H9 (cell line): Measurements from ENCODE around the gene ST6GAL1. TPM values are rescaled to one million over a fixed set of nuclear protein-coding genes. Genes with fewer than 3 reads are reported as not detected.
"Not testable (repeated sequence)": the region's sequence is repeated elsewhere in the genome, so short reads cannot be mapped to it uniquely, and the experiment has no call there.

Experiments used
- DNase-seq: peaks from one replicate; pipeline ENCODE4 v3.0.0-alpha.2; 2017
- H2AFZ ChIP-seq: one replicate; pipeline ENCODE4 v1.6.1; 2013; ENCODE audit warnings: mild to moderate bottlenecking, low read length, control low read depth, moderate library complexity
- H2AK5ac ChIP-seq: 2 replicates; pipeline ENCODE4 v1.6.1; 2013; ENCODE audit warnings: low read length, control low read depth, mixed read lengths; ENCODE audit not compliant: insufficient read length
- H2BK120ac ChIP-seq: one replicate; pipeline ENCODE4 v1.6.1; 2013; ENCODE audit warnings: low read depth, mild to moderate bottlenecking, low read length, control low read depth, inconsistent platforms; ENCODE audit not compliant: poor library complexity, severe bottlenecking
- H2BK12ac ChIP-seq: 2 replicates; pipeline ENCODE4 v1.6.1; 2013; ENCODE audit warnings: low read length, control low read depth, mixed read lengths, low read depth; ENCODE audit not compliant: insufficient read length
- H2BK15ac ChIP-seq: 2 replicates; pipeline ENCODE4 v1.6.1; 2013; ENCODE audit warnings: low read depth, low read length, control low read depth
- H2BK20ac ChIP-seq: one replicate; pipeline ENCODE4 v1.6.1; 2013; ENCODE audit warnings: low read depth, mild to moderate bottlenecking, low read length, control low read depth, inconsistent platforms; ENCODE audit not compliant: poor library complexity, severe bottlenecking
- H2BK5ac ChIP-seq: 2 replicates; pipeline ENCODE4 v1.6.1; 2013; ENCODE audit warnings: low read length, control low read depth, mixed read lengths; ENCODE audit not compliant: insufficient read length
- H3K14ac ChIP-seq: 2 replicates; pipeline ENCODE4 v1.6.1; 2013; ENCODE audit warnings: low read length, control low read depth; ENCODE audit not compliant: insufficient read depth
- H3K18ac ChIP-seq: 2 replicates; pipeline ENCODE4 v1.6.1; 2013; ENCODE audit warnings: low read depth, mild to moderate bottlenecking, mixed read lengths, low read length, control low read depth; ENCODE audit not compliant: insufficient read length
- H3K23ac ChIP-seq: 2 replicates; pipeline ENCODE4 v1.6.1; 2013; ENCODE audit warnings: low read length, control low read depth, mixed read lengths, low read depth; ENCODE audit not compliant: insufficient read length
- H3K23me2 ChIP-seq: 2 replicates; pipeline ENCODE4 v1.6.1; 2013; ENCODE audit warnings: low read depth, mild to moderate bottlenecking, mixed read lengths, low read length, control low read depth; ENCODE audit not compliant: insufficient read length, poor library complexity, severe bottlenecking
- H3K27ac ChIP-seq: 2 replicates; pipeline ENCODE4 v1.5.1; 2013; ENCODE audit warnings: low read length, control low read depth, mixed read lengths, low read depth; ENCODE audit not compliant: insufficient read length
- H3K27me3 ChIP-seq: 2 replicates; pipeline ENCODE4 v1.6.1; 2013; ENCODE audit warnings: low read length, control low read depth, inconsistent platforms; ENCODE audit not compliant: insufficient read depth
- H3K4ac ChIP-seq: 2 replicates; pipeline ENCODE4 v1.6.1; 2013; ENCODE audit warnings: low read depth, mild to moderate bottlenecking, control low read depth, inconsistent platforms, low read length, moderate library complexity
- H3K4me1 ChIP-seq: 2 replicates; pipeline ENCODE4 v1.6.1; 2013; ENCODE audit warnings: low read length, control low read depth, inconsistent platforms; ENCODE audit not compliant: insufficient read depth
- H3K4me2 ChIP-seq: 2 replicates; pipeline ENCODE4 v1.6.1; 2013; ENCODE audit warnings: low read length, control low read depth, mixed read lengths; ENCODE audit not compliant: insufficient read length, insufficient read depth
- H3K56ac ChIP-seq: 2 replicates; pipeline ENCODE4 v1.6.1; 2013; ENCODE audit warnings: low read depth, mild to moderate bottlenecking, mixed read lengths, low read length, control low read depth; ENCODE audit not compliant: insufficient read length
- H3K79me1 ChIP-seq: 2 replicates; pipeline ENCODE4 v1.6.1; 2013; ENCODE audit warnings: low read depth, mild to moderate bottlenecking, moderate library complexity, low read length, control low read depth, inconsistent platforms; ENCODE audit not compliant: insufficient read depth, poor library complexity, severe bottlenecking
- H3K79me2 ChIP-seq: 2 replicates; pipeline ENCODE4 v1.6.1; 2013; ENCODE audit warnings: low read length, control low read depth, inconsistent platforms; ENCODE audit not compliant: insufficient read depth
- H3K9ac ChIP-seq: 2 replicates; pipeline ENCODE4 v1.6.1; 2013; ENCODE audit warnings: low read length, control low read depth, mixed read lengths; ENCODE audit not compliant: insufficient read length; ENCODE audit errors: extremely low read depth
- H3K9me3 ChIP-seq: one replicate; pipeline ENCODE4 v1.6.1; 2013; ENCODE audit warnings: low read depth, low read length, inconsistent platforms; ENCODE audit not compliant: control insufficient read depth
- H3T11ph ChIP-seq: one replicate; pipeline ENCODE4 v1.6.1; 2013; ENCODE audit warnings: mild to moderate bottlenecking, low read length, control low read depth, inconsistent platforms
- H4K20me1 ChIP-seq: one replicate; pipeline ENCODE4 v1.6.1; 2013; ENCODE audit not compliant: control insufficient read depth, insufficient read length, insufficient read depth
- H4K5ac ChIP-seq: 2 replicates; pipeline ENCODE4 v1.6.1; 2013; ENCODE audit warnings: low read depth, mild to moderate bottlenecking, mixed read lengths, low read length, control low read depth; ENCODE audit not compliant: insufficient read length
- H4K8ac ChIP-seq: replicated peaks from 2 replicates; pipeline ENCODE4 v1.6.1; 2013; ENCODE audit warnings: low read length, control low read depth, mixed read lengths, low read depth; ENCODE audit not compliant: insufficient read length
- H4K91ac ChIP-seq: 2 replicates; pipeline ENCODE4 v1.6.1; 2013; ENCODE audit warnings: low read depth, mild to moderate bottlenecking, moderate library complexity, mixed read lengths, low read length, control low read depth; ENCODE audit not compliant: insufficient read length
- H3K27ac Mint-ChIP-seq, 3 experiments: 2 replicates in 2 of 3; 3 replicates in 1 of 3; pipeline ENCODE4 v1.8.0; 2020 to 2021; ENCODE audit warnings: mixed read lengths in 3 of 3, mild to moderate bottlenecking in 1 of 3, moderate library complexity in 1 of 3
- H3K27me3 Mint-ChIP-seq: 2 replicates; pipeline ENCODE4 v1.8.0; 2021; ENCODE audit warnings: low read depth, mild to moderate bottlenecking, moderate library complexity, mixed read lengths
- H3K36me3 Mint-ChIP-seq, 3 experiments: 2 replicates in 2 of 3; 3 replicates in 1 of 3; pipeline ENCODE4 v1.8.0; 2020 to 2021; ENCODE audit warnings: low read depth in 3 of 3, mixed read lengths in 3 of 3; ENCODE audit not compliant: insufficient read depth in 1 of 3
- H3K4me1 Mint-ChIP-seq, 2 experiments: 2 replicates each; pipeline ENCODE4 v1.8.0; 2020; ENCODE audit warnings: mixed read lengths in 2 of 2
- H3K4me3 Mint-ChIP-seq, 2 experiments: 2 replicates in 1 of 2; 3 replicates in 1 of 2; pipeline ENCODE4 v1.8.0; 2020 to 2021; ENCODE audit warnings: mild to moderate bottlenecking in 2 of 2, mixed read lengths in 2 of 2, moderate library complexity in 1 of 2
- H3K9me3 Mint-ChIP-seq, 2 experiments: 2 replicates in 1 of 2; 3 replicates in 1 of 2; pipeline ENCODE4 v1.8.0; 2020; ENCODE audit warnings: mild to moderate bottlenecking in 2 of 2, mixed read lengths in 2 of 2, moderate library complexity in 1 of 2
- WGBS: extraction: QIAGEN DNeasy Blood & Tissue Kit; methylation state at CpG from one replicate; pipeline ENCODE4 v1.1.7; 2013; ENCODE audit warnings: missing lambda C conversion rate, low lambda C conversion rate, mixed read lengths; ENCODE audit not compliant: insufficient read length; ENCODE audit errors: extremely low coverage; 5-methylcytosine and 5-hydroxymethylcytosine counted together
- total RNA-seq: library from RNA; stranded (reverse); gene quantifications from 2 replicates; pipeline ENCODE4 v1.2.1, GENCODE V29; 2021
- TF ChIP-seq, protein P1 (sequence below): fragments of 200-600 bp; sonication (generic); conservative IDR thresholded peaks from 3 replicates; pipeline ENCODE4 v1.8.0; 2021; ENCODE audit warnings: antibody characterized with exemption, mild to moderate bottlenecking

ST6GAL1 gene
- total RNA-seq, 1 experiment from 2014 or later = 139 TPM

DNA sequence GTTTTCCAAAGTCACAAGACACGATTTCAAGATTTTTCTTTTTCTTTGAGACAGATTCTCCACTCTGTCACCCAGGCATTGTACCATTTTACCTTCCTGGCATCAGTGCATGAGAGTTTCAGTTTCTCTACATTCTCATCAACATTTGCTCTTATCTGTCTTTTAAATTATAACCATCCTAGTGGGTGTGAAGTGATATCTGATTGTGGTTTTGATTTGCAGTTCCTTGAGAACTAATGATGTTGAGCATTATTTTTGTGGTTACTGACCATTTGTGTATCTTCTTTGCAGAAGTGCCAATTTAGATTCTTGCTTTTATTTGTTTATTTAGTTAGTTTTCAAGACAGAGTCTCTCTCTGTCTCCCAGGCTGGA lies 46.7 kb upstream of the ST6GAL1 start:
- no peaks in the 10 kb centered on the region for H3K79me1 ChIP-seq
- H3K9ac ChIP-seq = no peak overlapping the region
- H2BK120ac ChIP-seq = no peak overlapping the region
- TF ChIP-seq, protein P1, sequence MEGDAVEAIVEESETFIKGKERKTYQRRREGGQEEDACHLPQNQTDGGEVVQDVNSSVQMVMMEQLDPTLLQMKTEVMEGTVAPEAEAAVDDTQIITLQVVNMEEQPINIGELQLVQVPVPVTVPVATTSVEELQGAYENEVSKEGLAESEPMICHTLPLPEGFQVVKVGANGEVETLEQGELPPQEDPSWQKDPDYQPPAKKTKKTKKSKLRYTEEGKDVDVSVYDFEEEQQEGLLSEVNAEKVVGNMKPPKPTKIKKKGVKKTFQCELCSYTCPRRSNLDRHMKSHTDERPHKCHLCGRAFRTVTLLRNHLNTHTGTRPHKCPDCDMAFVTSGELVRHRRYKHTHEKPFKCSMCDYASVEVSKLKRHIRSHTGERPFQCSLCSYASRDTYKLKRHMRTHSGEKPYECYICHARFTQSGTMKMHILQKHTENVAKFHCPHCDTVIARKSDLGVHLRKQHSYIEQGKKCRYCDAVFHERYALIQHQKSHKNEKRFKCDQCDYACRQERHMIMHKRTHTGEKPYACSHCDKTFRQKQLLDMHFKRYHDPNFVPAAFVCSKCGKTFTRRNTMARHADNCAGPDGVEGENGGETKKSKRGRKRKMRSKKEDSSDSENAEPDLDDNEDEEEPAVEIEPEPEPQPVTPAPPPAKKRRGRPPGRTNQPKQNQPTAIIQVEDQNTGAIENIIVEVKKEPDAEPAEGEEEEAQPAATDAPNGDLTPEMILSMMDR = no peak
- H3K27me3 ChIP-seq = no peaks in the 10 kb centered on the region
- H4K5ac ChIP-seq = no peak overlapping the region
- no peak overlapping the region for H3K23ac ChIP-seq
- no peak overlapping the region for H3K27ac ChIP-seq
- H3K23me2 ChIP-seq = no peaks in the 10 kb centered on the region
- no peaks in the 10 kb centered on the region for H4K20me1 ChIP-seq
- no peak overlapping the region for H2BK15ac ChIP-seq
- no peak overlapping the region for H2AFZ ChIP-seq
- no peak overlapping the region for H3K14ac ChIP-seq
- H3T11ph ChIP-seq = no peak overlapping the region
- no peak overlapping the region for H3K4ac ChIP-seq
- no peak overlapping the region for H2AK5ac ChIP-seq
- Mint-ChIP-seq H3K36me3 (0 out of 7 replicates have a peak, but pooled peaks cover 0 to 4% (median 0%) of the 10 kb centered on the region in 3 experiments), H3K27me3 (no peaks in the 10 kb centered on the region), H3K27ac (no peak overlapping the region), H3K4me3 (no peak overlapping the region), H3K4me1 (peaks cover 45 to 52% of the 10 kb centered on the region in 2 experiments), H3K9me3 (peaks cover 3 to 4% of the 10 kb centered on the region in 2 experiments; a peak in 4 of 5 replicates)
- H3K4me1 ChIP-seq = peaks cover 6% of the 10 kb centered on the region; the same call in 1 of the 2 replicates
- H3K18ac ChIP-seq = no peak overlapping the region
- no peaks in the 10 kb centered on the region for H3K9me3 ChIP-seq
- H4K91ac ChIP-seq = no peak overlapping the region
- WGBS = no CpG with 5 or more reads among the region's 1 CpG
- H2BK12ac ChIP-seq = no peak overlapping the region
- H3K4me2 ChIP-seq = no peak overlapping the region
- DNase-seq = no peak
- H3K56ac ChIP-seq = no peak overlapping the region
- no peak overlapping the region for H2BK20ac ChIP-seq
- no peak overlapping the region for H2BK5ac ChIP-seq
- no peak overlapping the region for H4K8ac ChIP-seq
- H3K79me2 ChIP-seq = no peaks in the 10 kb centered on the region

DNA sequence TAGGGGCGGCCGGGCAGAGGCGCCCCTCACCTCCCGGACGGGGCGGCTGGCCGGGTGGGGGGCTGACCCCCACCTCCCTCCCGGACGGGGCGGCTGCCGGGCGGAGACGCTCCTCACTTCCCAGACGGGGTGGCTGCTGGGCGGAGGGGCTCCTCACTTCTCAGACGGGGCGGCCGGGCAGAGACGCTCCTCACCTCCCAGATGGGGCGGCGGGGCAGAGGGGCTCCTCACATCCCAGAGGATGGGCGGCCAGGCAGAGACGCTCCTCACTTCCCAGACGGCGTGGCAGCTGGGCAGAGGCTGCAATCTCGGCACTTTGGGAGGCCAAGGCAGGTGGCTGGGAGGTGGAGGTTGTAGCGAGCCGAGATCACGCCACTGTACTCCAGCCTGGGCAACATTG lies 45.5 kb upstream of the ST6GAL1 start:
- not testable (repeated sequence) for H2AK5ac ChIP-seq, H2BK5ac ChIP-seq, H3K14ac ChIP-seq, H3K27me3 Mint-ChIP-seq, H2AFZ ChIP-seq, H2BK12ac ChIP-seq, H3K27ac ChIP-seq, H3K18ac ChIP-seq, H3K79me2 ChIP-seq, H4K5ac ChIP-seq, DNase-seq, H3K79me1 ChIP-seq, H3K27me3 ChIP-seq, H3K56ac ChIP-seq, H2BK120ac ChIP-seq, H3T11ph ChIP-seq, H3K4me2 ChIP-seq, H4K20me1 ChIP-seq, H3K36me3 Mint-ChIP-seq, H4K8ac ChIP-seq, H4K91ac ChIP-seq, H3K9me3 ChIP-seq, H2BK15ac ChIP-seq, H2BK20ac ChIP-seq, H3K23me2 ChIP-seq, H3K4me3 Mint-ChIP-seq, H3K23ac ChIP-seq, H3K9me3 Mint-ChIP-seq, H3K9ac ChIP-seq, H3K4ac ChIP-seq, H3K27ac Mint-ChIP-seq
- WGBS = no CpG with 5 or more reads among the region's 29 CpGs
- H3K4me1 Mint-ChIP-seq = peaks cover 54 to 60% of the 10 kb centered on the region in 2 experiments
- H3K4me1 ChIP-seq = peaks cover 11% of the 10 kb centered on the region; the same call in 1 of the 2 replicates
